GM18502 (cell line): ENCODE data around the gene GCGR.
A peak's percentile ranks its signal among the peaks of the same experiment; 100 is the strongest.

Source experiments
- ATAC-seq: cut with Tn5 transposase; IDR thresholded peaks from one replicate; pipeline ENCODE4 v1.9.1; 2021; ENCODE audit warnings: mild to moderate bottlenecking; ENCODE audit not compliant: unreplicated experiment, poor library complexity

The GCGR gene

GRCh38 chr17:81845881-81846742 is 42.2 kb downstream of the GCGR start:
- no peak for ATAC-seq

DNA sequence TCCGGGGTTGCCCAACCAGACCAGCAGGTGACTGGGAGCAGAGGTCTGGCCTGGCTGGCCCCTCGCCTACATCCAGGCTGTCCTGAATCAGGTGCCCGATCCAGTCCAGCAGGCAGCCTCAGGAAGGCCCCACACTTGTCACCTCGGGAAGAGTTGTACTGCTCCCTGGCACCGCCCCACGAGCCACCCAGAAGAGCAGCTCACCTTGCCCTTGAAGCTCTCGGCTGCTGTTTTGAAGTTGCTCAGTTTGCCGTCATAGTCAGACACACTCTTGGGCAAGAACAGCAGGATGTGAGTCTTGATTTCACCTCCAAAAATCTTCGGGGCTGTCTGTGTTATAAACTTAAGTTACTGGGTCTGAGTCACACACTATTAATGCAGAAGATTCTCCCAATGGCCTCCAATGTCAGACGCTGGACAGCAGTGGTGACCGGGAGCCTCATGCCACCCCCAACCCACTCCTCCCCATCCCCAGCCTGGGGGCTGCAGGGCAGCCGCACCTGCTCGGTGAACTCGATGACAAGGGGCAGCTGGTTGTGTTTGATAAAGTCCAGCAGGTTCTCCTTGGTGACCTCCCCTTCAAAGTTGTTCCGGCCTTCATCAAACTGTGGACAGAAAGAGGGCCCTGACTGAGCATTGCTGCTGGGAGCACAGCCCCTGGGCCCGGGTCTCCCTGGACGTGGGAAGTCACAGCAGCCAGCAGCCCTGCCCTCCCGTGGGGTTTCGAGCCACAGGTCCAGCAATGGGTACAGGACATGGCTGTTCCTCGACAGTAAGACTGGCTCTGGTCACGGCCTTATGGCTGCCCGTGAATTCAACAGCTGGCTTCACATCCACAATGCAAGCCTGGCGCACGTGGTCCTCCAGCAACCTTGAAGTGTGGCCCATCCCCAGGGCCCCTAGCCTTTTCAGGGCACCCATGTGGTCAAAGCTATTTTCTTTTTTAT is 43.1 kb downstream of the GCGR start:
- ATAC-seq: no peak

GRCh38 chr17:81849457-81849856 is 45.5 kb downstream of the GCGR start:
- ATAC-seq: no peak

- ATAC-seq: no peak
Observed at GRCh38 chr17:81851423-81851822, 47.5 kb downstream of the GCGR start.

DNA sequence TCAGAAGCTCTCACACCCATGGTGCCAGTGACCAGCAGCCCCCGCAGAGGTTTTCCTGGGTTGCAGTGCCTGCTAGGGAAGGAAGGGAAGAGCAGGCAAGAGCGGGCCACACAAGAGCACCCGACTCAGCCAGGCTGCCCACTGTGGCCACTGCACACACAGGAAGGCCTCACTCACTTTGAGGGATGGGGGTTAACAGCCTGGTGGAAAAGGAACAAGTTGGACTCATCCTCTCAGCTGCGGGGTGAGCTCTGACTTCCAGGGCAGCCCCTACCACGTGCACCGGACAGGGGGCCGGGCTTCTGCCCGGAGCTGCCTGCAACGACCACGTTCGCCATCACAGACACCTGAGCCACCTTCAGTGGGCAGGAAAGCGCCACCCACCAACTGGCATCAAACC is 48.3 kb downstream of the GCGR start:
- no peak for ATAC-seq

DNA sequence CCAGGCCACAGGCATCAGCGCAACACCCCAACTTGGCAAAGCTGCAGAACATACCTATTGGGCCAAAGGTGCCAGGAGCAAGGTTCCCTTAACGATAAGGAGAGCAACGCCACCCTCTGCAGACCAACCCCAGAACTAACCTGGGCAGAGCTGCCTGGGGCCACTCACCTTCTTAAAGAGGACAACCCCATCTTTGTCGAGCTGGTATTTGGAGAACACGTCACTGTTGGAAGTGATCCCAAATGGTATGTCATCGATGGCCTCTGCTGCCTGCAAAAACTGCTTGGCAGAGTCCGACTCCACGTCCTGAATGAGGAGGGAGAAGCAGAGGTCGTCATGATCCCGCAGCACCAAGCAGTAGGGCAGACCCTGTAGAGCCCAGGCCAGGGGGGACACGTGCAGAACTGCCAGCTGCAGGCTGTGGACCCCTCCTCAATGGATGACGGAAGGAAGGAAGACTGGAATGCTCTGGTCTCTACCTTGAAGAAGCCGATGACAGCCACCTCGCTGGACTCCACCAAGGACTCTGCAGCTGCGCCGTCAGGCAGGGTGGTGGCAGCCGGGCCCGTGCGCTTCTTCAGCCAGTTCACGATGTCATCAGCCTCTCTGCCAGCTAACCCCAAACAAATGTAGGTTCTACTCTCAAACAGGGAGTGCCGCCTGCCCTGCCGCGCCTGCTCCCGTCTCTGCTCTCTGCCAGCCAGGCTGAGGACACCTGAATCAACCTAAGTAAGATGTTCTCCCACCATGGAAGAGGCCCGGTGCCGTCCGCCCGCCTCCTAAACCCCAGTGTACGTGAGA is 51.2 kb downstream of the GCGR start:
- ATAC-seq: no peak

GRCh38 chr17:81858170-81858966 is 54.4 kb downstream of the GCGR start:
- no peak for ATAC-seq

- ATAC-seq: no peak
Observed at GRCh38 chr17:81858967-81859905, 55.3 kb downstream of the GCGR start.

- no peak for ATAC-seq
Observed at GRCh38 chr17:81859906-81860755, 56.2 kb downstream of the GCGR start, which contains the start of gene P4HB. TSS of gene P4HB (minus strand) at chr17:81860535. CDS start at chr17:81860471, 64 bp downstream.

DNA sequence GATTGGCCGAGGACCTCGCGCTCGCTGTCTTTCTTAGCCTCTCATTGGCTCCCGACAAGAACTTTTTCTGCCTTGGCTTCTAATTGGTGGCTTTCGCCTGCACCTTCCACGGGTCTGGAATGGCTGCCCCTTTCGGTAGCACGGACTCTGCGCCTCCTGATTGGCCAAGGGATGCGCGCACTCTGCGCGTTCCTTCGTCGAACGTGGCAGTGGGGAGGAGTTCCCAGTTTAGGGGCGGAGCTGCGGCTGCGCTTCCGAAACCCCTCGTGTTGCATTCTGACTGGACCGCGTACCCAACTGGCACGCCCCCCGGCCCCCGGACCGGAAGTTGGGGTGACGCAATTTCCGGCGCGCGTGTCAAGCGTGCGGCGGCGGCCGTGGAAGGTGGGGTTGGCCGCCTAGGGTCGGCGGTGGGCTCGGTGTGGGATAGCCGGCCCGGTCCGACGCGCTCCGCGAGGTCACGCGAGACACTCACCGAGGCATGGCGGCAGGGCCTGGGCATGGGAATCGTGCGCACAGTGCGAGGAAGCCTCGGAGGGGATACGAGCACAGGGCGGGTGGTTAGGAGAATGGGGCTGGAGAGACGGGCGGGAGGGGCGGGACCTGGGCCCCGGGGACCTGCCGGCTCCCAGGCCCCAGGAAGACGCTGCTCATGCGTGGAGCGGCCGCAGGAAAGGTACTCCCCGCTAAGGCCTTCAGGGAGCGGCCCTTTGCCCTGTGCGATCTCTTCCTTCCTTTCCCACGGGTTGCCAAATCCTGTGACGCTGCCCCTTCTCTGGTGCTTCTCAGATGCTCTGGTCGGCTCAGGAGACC is 57.0 kb downstream of the GCGR start:
- peak; percentile 78 for ATAC-seq

GRCh38 chr17:81863123-81863675 is 59.2 kb downstream of the GCGR start:
- ATAC-seq: no peak
